Astrocyte (in vitro differentiated cells and primary cell): Measurements from ENCODE around the gene CTNNA3. TPM values are rescaled to one million over a fixed set of nuclear protein-coding genes. Genes with fewer than 3 reads are reported as not detected.

ENCODE experiments used
- DNase-seq: peaks from one replicate; pipeline ENCODE4 v3.0.0-alpha.2; 2010; ENCODE audit warnings: low read depth
- FAIRE-seq: peaks from 2 replicates; lab custom pipeline; 2011; peaks lifted over from hg19 to GRCh38; lab: Jason Lieb, UNC
- H2AFZ ChIP-seq: 2 replicates; pipeline ENCODE4 v1.6.0; 2012; ENCODE audit warnings: low read depth, low read length, inconsistent platforms
- H3K27ac ChIP-seq: 2 replicates; pipeline ENCODE4 v1.5.1; 2011; ENCODE audit warnings: low read depth, low read length, inconsistent platforms
- H3K27me3 ChIP-seq: 2 replicates; pipeline ENCODE4 v1.6.0; 2011; ENCODE audit warnings: low read length, inconsistent platforms; ENCODE audit not compliant: insufficient read depth
- H3K36me3 ChIP-seq: 2 replicates; pipeline ENCODE4 v1.5.1; 2011; ENCODE audit warnings: low read length, inconsistent platforms; ENCODE audit not compliant: insufficient read depth
- H3K4me1 ChIP-seq: 2 replicates; pipeline ENCODE4 v1.5.1; 2011; ENCODE audit warnings: low read length, inconsistent platforms; ENCODE audit not compliant: insufficient read depth
- H3K4me2 ChIP-seq: 2 replicates; pipeline ENCODE4 v1.6.0; 2012; ENCODE audit warnings: low read length, inconsistent platforms
- H3K4me3 ChIP-seq: 2 replicates; pipeline ENCODE4 v1.5.1; 2011; ENCODE audit warnings: low read depth, mild to moderate bottlenecking, low read length, inconsistent platforms; ENCODE audit not compliant: insufficient read depth
- H3K79me2 ChIP-seq: 2 replicates; pipeline ENCODE4 v1.6.0; 2012; ENCODE audit warnings: mild to moderate bottlenecking, low read length, inconsistent platforms; ENCODE audit not compliant: insufficient read depth
- H3K9ac ChIP-seq: 2 replicates; pipeline ENCODE4 v1.6.0; 2012; ENCODE audit warnings: mild to moderate bottlenecking, low read length, inconsistent platforms
- H3K9me3 ChIP-seq: 2 replicates; pipeline ENCODE4 v1.5.1; 2012; ENCODE audit warnings: low read depth, mild to moderate bottlenecking, low read length, inconsistent platforms; ENCODE audit not compliant: insufficient read depth
- H4K20me1 ChIP-seq: 2 replicates; pipeline ENCODE4 v1.6.0; 2012; ENCODE audit warnings: low read length, inconsistent platforms; ENCODE audit not compliant: insufficient read depth
- H3K27ac Mint-ChIP-seq: one replicate; pipeline ENCODE4 v1.8.0; 2021; ENCODE audit warnings: mild to moderate bottlenecking, mixed read lengths; ENCODE audit not compliant: unreplicated experiment
- H3K27me3 Mint-ChIP-seq: one replicate; pipeline ENCODE4 v1.8.0; 2021; ENCODE audit warnings: low read depth, mixed read lengths; ENCODE audit not compliant: unreplicated experiment
- H3K36me3 Mint-ChIP-seq: one replicate; pipeline ENCODE4 v1.8.0; 2021; ENCODE audit warnings: low read depth, mixed read lengths; ENCODE audit not compliant: unreplicated experiment
- H3K4me1 Mint-ChIP-seq: one replicate; pipeline ENCODE4 v1.8.0; 2021; ENCODE audit warnings: low read depth, mixed read lengths; ENCODE audit not compliant: unreplicated experiment
- H3K4me3 Mint-ChIP-seq: one replicate; pipeline ENCODE4 v1.8.0; 2021; ENCODE audit warnings: mild to moderate bottlenecking, moderate library complexity, mixed read lengths; ENCODE audit not compliant: unreplicated experiment
- H3K9me3 Mint-ChIP-seq: one replicate; pipeline ENCODE4 v1.8.0; 2021; ENCODE audit warnings: mild to moderate bottlenecking, mixed read lengths; ENCODE audit not compliant: unreplicated experiment
- CTCF ChIP-seq: IDR thresholded peaks from 2 replicates; pipeline ENCODE4 v1.5.1; 2011; ENCODE audit warnings: low read depth, mild to moderate bottlenecking, inconsistent platforms, low read length, moderate library complexity; ENCODE audit not compliant: insufficient read depth
- EZH2 ChIP-seq: IDR thresholded peaks from 2 replicates; pipeline ENCODE4 v1.6.1; 2012; ENCODE audit warnings: mild to moderate bottlenecking, low read length, inconsistent platforms; ENCODE audit not compliant: insufficient read depth
- microRNA-seq: library from miRNA; unstranded; fragments of <30 nt; microRNA quantifications from one replicate; pipeline ENCODE4 v1.2.0, GENCODE V29; 2020
- total RNA-seq: library from RNA; stranded (reverse); gene quantifications from 2 replicates; pipeline ENCODE4 v1.2.1, GENCODE V29; 2021

CTNNA3 gene
- total RNA-seq, 1 donor from 2014 or later: 0.73 TPM

GRCh38 chr10:65864529-65864928 is 1831.5 kb downstream of the CTNNA3 start:
- H3K27ac ChIP-seq: no peak overlapping the region
- Mint-ChIP-seq H3K27me3 (no peaks in the 10 kb centered on the region), H3K36me3 (no peaks in the 10 kb centered on the region), H3K9me3 (no peaks in the 10 kb centered on the region), H3K4me3 (no peak overlapping the region), H3K4me1 (peaks cover 13% of the 10 kb centered on the region), H3K27ac (no peak overlapping the region)
- H3K9me3 ChIP-seq: no peaks in the 10 kb centered on the region
- no peak overlapping the region for H2AFZ ChIP-seq
- no peaks in the 10 kb centered on the region for H3K79me2 ChIP-seq
- DNase-seq: no peak
- no peaks in the 10 kb centered on the region for H3K4me1 ChIP-seq
- no peak overlapping the region for H3K4me3 ChIP-seq
- H3K27me3 ChIP-seq: no peaks in the 10 kb centered on the region
- no peaks in the 10 kb centered on the region for H3K36me3 ChIP-seq
- no peak overlapping the region for H3K4me2 ChIP-seq
- H4K20me1 ChIP-seq: no peaks in the 10 kb centered on the region
- no peak overlapping the region for H3K9ac ChIP-seq
- no peak for TF ChIP-seq EZH2
- no peak for TF ChIP-seq CTCF
- FAIRE-seq: no peak

GRCh38 chr10:65864036-65864435 is 1832.0 kb downstream of the CTNNA3 start:
- H3K27ac Mint-ChIP-seq: no peak overlapping the region
- peaks cover 13% of the 10 kb centered on the region for H3K4me1 Mint-ChIP-seq
- Histone ChIP-seq H3K36me3 (no peaks in the 10 kb centered on the region), H3K9me3 (no peaks in the 10 kb centered on the region), H3K79me2 (no peaks in the 10 kb centered on the region), H3K4me1 (no peaks in the 10 kb centered on the region), H4K20me1 (no peaks in the 10 kb centered on the region), H3K4me2 (no peak overlapping the region), H2AFZ (no peak overlapping the region), H3K9ac (no peak overlapping the region), H3K27me3 (no peaks in the 10 kb centered on the region), H3K27ac (no peak overlapping the region), H3K4me3 (no peak overlapping the region)
- no peaks in the 10 kb centered on the region for H3K36me3 Mint-ChIP-seq
- H3K27me3 Mint-ChIP-seq: no peaks in the 10 kb centered on the region
- no peaks in the 10 kb centered on the region for H3K9me3 Mint-ChIP-seq
- DNase-seq (no peak), FAIRE-seq (no peak)
- H3K4me3 Mint-ChIP-seq: no peak overlapping the region
- TF ChIP-seq CTCF (no peak), EZH2 (no peak)

Small RNAs within 50 kb of the gene (microRNA-seq; reads per million reads assigned to microRNA genes)
- gene MIR7151: not detected

Other genes with a start within 250 kb of the CTNNA3 start
- 1.7 and 2.1 TPM in 2 replicates for gene DNAJC12, start 142.0 kb upstream of the CTNNA3 start, total RNA-seq
- 11.8 and 13.3 TPM in 2 replicates for gene SIRT1, start 188.5 kb upstream of the CTNNA3 start, total RNA-seq